UCSD-AML1 (cell line): ENCODE data around the gene VWF.

Experiments used
- DNase-seq: peaks from one replicate; lab custom pipeline; 2025; ENCODE audit not compliant: unreplicated experiment; lab: John Stamatoyannopoulos, UW

VWF gene

GRCh38 chr12:6062757-6063735, 61.4 kb downstream of the VWF start:
- DNase-seq: peak; percentile 52

- DNase-seq: no peak
Observed at GRCh38 chr12:6062395-6062756, 62.1 kb downstream of the VWF start.

GRCh38 chr12:6061660-6062059, 62.8 kb downstream of the VWF start:
- DNase-seq: no peak

GRCh38 chr12:6059860-6060565, 64.5 kb downstream of the VWF start:
- no peak for DNase-seq

GRCh38 chr12:6059221-6059620, 65.2 kb downstream of the VWF start:
- DNase-seq: no peak

GRCh38 chr12:6058481-6059161, 65.8 kb downstream of the VWF start:
- no peak for DNase-seq

- no peak for DNase-seq
Observed at GRCh38 chr12:6057700-6058099, 66.8 kb downstream of the VWF start.

- peak; percentile 25 for DNase-seq
Observed at GRCh38 chr12:6056406-6057240, 67.8 kb downstream of the VWF start.

GRCh38 chr12:6053541-6053940, 70.9 kb downstream of the VWF start:
- no peak for DNase-seq

- DNase-seq: no peak
Observed at GRCh38 chr12:6052940-6053329, 71.5 kb downstream of the VWF start.

- DNase-seq: no peak
Observed at GRCh38 chr12:6052206-6052939, 72.1 kb downstream of the VWF start.

GRCh38 chr12:6049992-6050391, 74.5 kb downstream of the VWF start:
- DNase-seq: no peak

GRCh38 chr12:6049587-6049986, 74.9 kb downstream of the VWF start:
- DNase-seq: no peak

GRCh38 chr12:6047249-6048237, 76.9 kb downstream of the VWF start:
- no peak for DNase-seq

GRCh38 chr12:6046511-6047180, 77.8 kb downstream of the VWF start:
- no peak for DNase-seq

GRCh38 chr12:6045438-6045837, 79.0 kb downstream of the VWF start:
- no peak for DNase-seq

GRCh38 chr12:6044082-6044481, 80.4 kb downstream of the VWF start:
- DNase-seq: no peak

GRCh38 chr12:6042446-6042845, 82.0 kb downstream of the VWF start:
- no peak for DNase-seq
